Stimulated activated naive CD8-positive, alpha-beta T cell treated with anti-CD3 and anti-CD28 coated beads, Interleukin-15, amount 100 ng/mL, for 72 hours (primary cell): ENCODE measurements around the gene PTGES3.
"Not testable (repeated sequence)": the region's sequence is repeated elsewhere in the genome, so short reads cannot be mapped to it uniquely, and the experiment has no call there.

Source experiments
- ATAC-seq: fragments of 150-1000 bp; cut with Tn5 transposase; 2 replicates; pipeline ENCODE4 v1.10.0; 2021; ENCODE audit warnings: mild to moderate bottlenecking, moderate library complexity
- DNase-seq, 2 donors: peaks; one replicate each; pipeline ENCODE4 v3.0.0; 2021 to 2022
- H3K27ac Mint-ChIP-seq, 2 donors: one replicate each; pipeline ENCODE4 v1.8.0; 2022; ENCODE audit warnings: mild to moderate bottlenecking in 2 of 2, mixed read lengths in 2 of 2, moderate library complexity in 2 of 2
- H3K27me3 Mint-ChIP-seq: one replicate; pipeline ENCODE4 v1.8.0; 2022; ENCODE audit warnings: mixed read lengths
- H3K4me1 Mint-ChIP-seq: one replicate; pipeline ENCODE4 v1.8.0; 2022; ENCODE audit warnings: mild to moderate bottlenecking, mixed read lengths
- H3K4me3 Mint-ChIP-seq, 2 donors: one replicate each; pipeline ENCODE4 v1.8.0; 2022; ENCODE audit warnings: mild to moderate bottlenecking in 2 of 2, mixed read lengths in 2 of 2, moderate library complexity in 1 of 2
- H3K9me3 Mint-ChIP-seq, 2 donors: one replicate each; pipeline ENCODE4 v1.8.0; 2022; ENCODE audit warnings: mixed read lengths in 2 of 2

The PTGES3 gene

GRCh38 chr12:56716933-56717880 lies 29.1 kb upstream of the PTGES3 start:
- Mint-ChIP-seq H3K4me1 (peaks cover 59% of the 10 kb centered on the region), H3K9me3 (no peaks in the 10 kb centered on the region), H3K27ac (peak overlapping the region; percentile 77 to 92), H3K27me3 (no peaks in the 10 kb centered on the region), H3K4me3 (peak overlapping the region; percentile 58 to 68)
- ATAC-seq (no peak), DNase-seq (no peak)

- no peaks in the 10 kb centered on the region for H3K27me3 Mint-ChIP-seq
- DNase-seq (no peak), ATAC-seq (no peak)
- H3K27ac Mint-ChIP-seq = peak overlapping the region; percentile 77 to 92
- peaks cover 52% of the 10 kb centered on the region for H3K4me1 Mint-ChIP-seq
- no peaks in the 10 kb centered on the region for H3K9me3 Mint-ChIP-seq
- H3K4me3 Mint-ChIP-seq = peak overlapping the region; percentile 40 to 68
These were observed 28.4 kb upstream of the PTGES3 start for GRCh38 chr12:56716458-56716857.

GRCh38 chr12:56715798-56716197 lies 27.7 kb upstream of the PTGES3 start:
- no peak overlapping the region for H3K4me3 Mint-ChIP-seq

GRCh38 chr12:56714431-56714929 lies 26.4 kb upstream of the PTGES3 start:
- H3K27ac Mint-ChIP-seq = peak overlapping the region in 1 of 2 donors; percentile 71
- H3K9me3 Mint-ChIP-seq = no peaks in the 10 kb centered on the region
- no peak overlapping the region for H3K4me3 Mint-ChIP-seq
- no peaks in the 10 kb centered on the region for H3K27me3 Mint-ChIP-seq
- peaks cover 32% of the 10 kb centered on the region for H3K4me1 Mint-ChIP-seq
- ATAC-seq (no peak), DNase-seq (no peak)

More at GRCh38 chr12:56715798-56716197, 27.7 kb upstream of the PTGES3 start:
- no peaks in the 10 kb centered on the region for H3K27me3 Mint-ChIP-seq
- ATAC-seq = no peak
- peak overlapping the region; percentile 77 to 92 for H3K27ac Mint-ChIP-seq
- DNase-seq = no peak
- peaks cover 45% of the 10 kb centered on the region for H3K4me1 Mint-ChIP-seq
- no peaks in the 10 kb centered on the region for H3K9me3 Mint-ChIP-seq

- no peaks in the 10 kb centered on the region for H3K9me3 Mint-ChIP-seq
- H3K4me3 Mint-ChIP-seq = no peak overlapping the region
- H3K27ac Mint-ChIP-seq = no peak overlapping the region
- DNase-seq = no peak
- no peaks in the 10 kb centered on the region for H3K27me3 Mint-ChIP-seq
- no peak for ATAC-seq
- peaks cover 21% of the 10 kb centered on the region for H3K4me1 Mint-ChIP-seq
These were observed 25.3 kb upstream of the PTGES3 start for GRCh38 chr12:56713345-56713744.

- ATAC-seq = peak; percentile 46
- Mint-ChIP-seq H3K27ac (no peak overlapping the region), H3K9me3 (no peaks in the 10 kb centered on the region), H3K4me3 (no peak overlapping the region), H3K4me1 (no peaks in the 10 kb centered on the region), H3K27me3 (no peaks in the 10 kb centered on the region)
- DNase-seq = no peak
These were observed 21.8 kb upstream of the PTGES3 start for GRCh38 chr12:56709759-56710376.

GRCh38 chr12:56704522-56704921 lies 16.4 kb upstream of the PTGES3 start:
- H3K4me3 Mint-ChIP-seq, H3K27ac Mint-ChIP-seq, H3K4me1 Mint-ChIP-seq, ATAC-seq, DNase-seq, H3K27me3 Mint-ChIP-seq, H3K9me3 Mint-ChIP-seq: not testable (repeated sequence)

GRCh38 chr12:56699020-56699661 lies 11.1 kb upstream of the PTGES3 start:
- ATAC-seq (no peak), DNase-seq (no peak)
- no peak overlapping the region for H3K27ac Mint-ChIP-seq

GRCh38 chr12:56695327-56696101 lies 7.4 kb upstream of the PTGES3 start:
- Mint-ChIP-seq H3K4me3 (no peak overlapping the region), H3K27ac (peak overlapping the region in 1 of 2 donors; percentile 1), H3K9me3 (no peaks in the 10 kb centered on the region), H3K27me3 (no peaks in the 10 kb centered on the region), H3K4me1 (peaks cover under 1% of the 10 kb centered on the region)
- ATAC-seq (no peak), DNase-seq (no peak)

More at GRCh38 chr12:56699020-56699661, 11.1 kb upstream of the PTGES3 start:
- no peak overlapping the region for H3K4me3 Mint-ChIP-seq
- no peaks in the 10 kb centered on the region for H3K9me3 Mint-ChIP-seq
- H3K4me1 Mint-ChIP-seq = peaks cover 4% of the 10 kb centered on the region
- no peaks in the 10 kb centered on the region for H3K27me3 Mint-ChIP-seq

GRCh38 chr12:56694161-56694560 lies 6.1 kb upstream of the PTGES3 start:
- Mint-ChIP-seq H3K27ac (no peak overlapping the region), H3K27me3 (no peaks in the 10 kb centered on the region)

GRCh38 chr12:56688846-56689109 lies 694 bp upstream of the PTGES3 start:
- Mint-ChIP-seq H3K9me3 (no peaks in the 10 kb centered on the region), H3K27me3 (no peaks in the 10 kb centered on the region), H3K4me3 (peak overlapping the region; percentile 94 to 95), H3K4me1 (peaks cover 32% of the 10 kb centered on the region), H3K27ac (peak overlapping the region; percentile 99)
- no peak for ATAC-seq
- DNase-seq = no peak

More at GRCh38 chr12:56694161-56694560, 6.1 kb upstream of the PTGES3 start:
- peaks cover 7% of the 10 kb centered on the region for H3K4me1 Mint-ChIP-seq
- ATAC-seq (no peak), DNase-seq (no peak)
- no peaks in the 10 kb centered on the region for H3K9me3 Mint-ChIP-seq
- no peak overlapping the region for H3K4me3 Mint-ChIP-seq

- H3K4me1 Mint-ChIP-seq = peaks cover 42% of the 10 kb centered on the region
- no peaks in the 10 kb centered on the region for H3K9me3 Mint-ChIP-seq
- H3K27ac Mint-ChIP-seq = peak overlapping the region; percentile 99
- ATAC-seq = peak; percentile 56
- peak; percentile 68 to 69 for DNase-seq
- peak overlapping the region; percentile 94 to 95 for H3K4me3 Mint-ChIP-seq
- no peaks in the 10 kb centered on the region for H3K27me3 Mint-ChIP-seq
These were observed 608 bp downstream of the PTGES3 start for GRCh38 chr12:56687223-56688128.

GRCh38 chr12:56684745-56685359 lies 3.2 kb downstream of the PTGES3 start:
- no peak for DNase-seq
- Mint-ChIP-seq H3K27me3 (no peaks in the 10 kb centered on the region), H3K27ac (peak overlapping the region; percentile 94 to 95)

GRCh38 chr12:56682323-56682722 lies 5.8 kb downstream of the PTGES3 start:
- Mint-ChIP-seq H3K27ac (peak overlapping the region; percentile 58 to 89), H3K9me3 (no peaks in the 10 kb centered on the region), H3K4me1 (peaks cover 79% of the 10 kb centered on the region), H3K27me3 (no peaks in the 10 kb centered on the region), H3K4me3 (peak overlapping the region; percentile 66 to 95)
- no peak for DNase-seq
- no peak for ATAC-seq

More at GRCh38 chr12:56684745-56685359, 3.2 kb downstream of the PTGES3 start:
- peak overlapping the region; percentile 94 to 95 for H3K4me3 Mint-ChIP-seq
- no peaks in the 10 kb centered on the region for H3K9me3 Mint-ChIP-seq
- no peak for ATAC-seq
- peaks cover 64% of the 10 kb centered on the region for H3K4me1 Mint-ChIP-seq
